Mesodermal cell (in vitro differentiated cells): ENCODE measurements around the gene SLC35G2.
"Not testable (repeated sequence)": the region's sequence is repeated elsewhere in the genome, so short reads cannot be mapped to it uniquely, and the experiment has no call there.

Experiments
- H3K27ac ChIP-seq: 2 replicates; pipeline ENCODE4 v1.7.0; 2013; ENCODE audit warnings: mild to moderate bottlenecking, low read depth, low read length, moderate library complexity; ENCODE audit not compliant: severe bottlenecking
- H3K36me3 ChIP-seq: 2 replicates; pipeline ENCODE4 v1.7.1; 2013; ENCODE audit warnings: mild to moderate bottlenecking, low read length, moderate library complexity; ENCODE audit not compliant: control insufficient read depth, insufficient read depth
- H3K4me1 ChIP-seq: one replicate; pipeline ENCODE4 v1.7.1; 2013; ENCODE audit warnings: mild to moderate bottlenecking, low read length; ENCODE audit not compliant: insufficient read depth, control insufficient read depth, poor library complexity, severe bottlenecking
- H3K4me3 ChIP-seq: 2 replicates; pipeline ENCODE4 v1.7.0; 2013; ENCODE audit warnings: low read length, control low read depth, mild to moderate bottlenecking; ENCODE audit not compliant: insufficient read depth, poor library complexity, severe bottlenecking; ENCODE audit errors: extremely low read depth
- H3K9me3 ChIP-seq: 2 replicates; pipeline ENCODE4 v1.7.1; 2013; ENCODE audit warnings: mild to moderate bottlenecking, low read length, moderate library complexity; ENCODE audit not compliant: control insufficient read depth
- WGBS, 2 experiments: methylation state at CpG; one replicate each; pipeline ENCODE4 v1.1.5; 2013; ENCODE audit warnings: missing lambda C conversion rate in 2 of 2; ENCODE audit not compliant: insufficient coverage in 2 of 2; 5-methylcytosine and 5-hydroxymethylcytosine counted together

Gene SLC35G2

GRCh38 chr3:136902530-136902929 is 83.6 kb downstream of the SLC35G2 start:
- H3K9me3 ChIP-seq: peaks cover 35% of the 10 kb centered on the region
- peaks cover 16% of the 10 kb centered on the region for H3K36me3 ChIP-seq
- H3K4me3 ChIP-seq, H3K27ac ChIP-seq: not testable (repeated sequence)
- 80% methylated on average over 1 of the region's 1 CpG; no CpG with 5 or more reads in 1 of the 2 experiments for WGBS, 2 experiments
- peaks cover 20% of the 10 kb centered on the region for H3K4me1 ChIP-seq

- Histone ChIP-seq H3K36me3 (peaks cover 19% of the 10 kb centered on the region), H3K4me3 (no peak overlapping the region), H3K4me1 (peaks cover 11% of the 10 kb centered on the region), H3K27ac (no peak overlapping the region), H3K9me3 (peaks cover 35% of the 10 kb centered on the region)
- WGBS, 2 experiments: 33% methylated on average over 1 of the region's 1 CpG; no CpG with 5 or more reads in 1 of the 2 experiments
These were observed 85.0 kb downstream of the SLC35G2 start for GRCh38 chr3:136903899-136904298.

GRCh38 chr3:136904746-136905145 is 85.8 kb downstream of the SLC35G2 start:
- WGBS, 2 experiments: 71 to 86% methylated on average over 2 to 3 of the region's 4 CpGs
- no peak overlapping the region for H3K27ac ChIP-seq
- no peak overlapping the region for H3K4me3 ChIP-seq
- H3K9me3 ChIP-seq: peaks cover 35% of the 10 kb centered on the region
- peaks cover 19% of the 10 kb centered on the region for H3K36me3 ChIP-seq
- peaks cover 10% of the 10 kb centered on the region for H3K4me1 ChIP-seq
